Thyroid gland (tissue), 4 donors: ENCODE data around the gene BAG1. TPM values are rescaled to one million over a fixed set of nuclear protein-coding genes. Genes with fewer than 3 reads are reported as not detected.

Experiments
- DNase-seq, 2 donors: peaks; one replicate each; pipeline ENCODE4 v3.0.0-alpha.2; 2019
- H3K27ac ChIP-seq, 3 donors: fragments of 200-600 bp; sonication (generic); 1 replicate in 2 of 3; 2 replicates in 1 of 3; pipeline ENCODE4 v1.5.1; 2016 to 2019; ENCODE audit warnings: mild to moderate bottlenecking in 1 of 3, moderate library complexity in 1 of 3
- H3K27me3 ChIP-seq: fragments of 200-600 bp; sonication (generic); one replicate; pipeline ENCODE4 v1.5.1; 2019
- H3K36me3 ChIP-seq, 2 donors: fragments of 200-600 bp; sonication (generic); one replicate each; pipeline ENCODE4 v1.5.1; 2016 to 2019
- H3K4me1 ChIP-seq, 2 donors: fragments of 200-600 bp; sonication (generic); one replicate each; pipeline ENCODE4 v1.5.1; 2017 to 2019
- H3K4me3 ChIP-seq, 3 donors: fragments of 200-600 bp; sonication (generic); replicated peaks in 1 of 3; 1 replicate in 2 of 3; 2 replicates in 1 of 3; pipeline ENCODE4 v1.5.1; 2016; ENCODE audit warnings: mild to moderate bottlenecking in 1 of 3
- H3K9me3 ChIP-seq: fragments of 200-600 bp; sonication (generic); one replicate; pipeline ENCODE4 v1.5.1; 2017
- POLR2A ChIP-seq, 2 donors: fragments of 450-650 bp; IDR thresholded peaks; one replicate each; pipeline ENCODE4 v1.6.1; 2017; ENCODE audit warnings: antibody characterized with exemption in 2 of 2, mild to moderate bottlenecking in 2 of 2, moderate library complexity in 1 of 2
- WGBS, 2 donors: methylation state at CpG; one replicate each; pipeline ENCODE4 v1.1.5; 2017; 5-methylcytosine and 5-hydroxymethylcytosine counted together
- intact Hi-C: fragments of 100-400 bp; cut with DNase I; formaldehyde crosslinking; loops from one replicate; pipeline ENCODE4 v1.15.1; 2023
- total RNA-seq, 4 donors: library from RNA; depleted of rRNA; stranded (reverse); fragments of >200 nt; gene quantifications; one replicate each; pipeline ENCODE4 v1.2.3, GENCODE V29; 2016
- TF ChIP-seq, protein P1 (sequence below), 6 experiments: fragments of 200-600 bp in 3 of 6; fragments of 450-650 bp in 3 of 6; sonication (generic) in 3 of 6; IDR thresholded peaks; one replicate each; pipeline ENCODE4 v1.5.1; 2016 to 2019; ENCODE audit warnings: antibody characterized with exemption in 6 of 6, mild to moderate bottlenecking in 2 of 6, inconsistent platforms in 1 of 6, moderate library complexity in 1 of 6

Gene BAG1
- total RNA-seq: 100 to 1,000 TPM in 2 of 4 donors, 10 to 100 TPM in 2; 72.0 to 135 (median 99.3) TPM

DNA sequence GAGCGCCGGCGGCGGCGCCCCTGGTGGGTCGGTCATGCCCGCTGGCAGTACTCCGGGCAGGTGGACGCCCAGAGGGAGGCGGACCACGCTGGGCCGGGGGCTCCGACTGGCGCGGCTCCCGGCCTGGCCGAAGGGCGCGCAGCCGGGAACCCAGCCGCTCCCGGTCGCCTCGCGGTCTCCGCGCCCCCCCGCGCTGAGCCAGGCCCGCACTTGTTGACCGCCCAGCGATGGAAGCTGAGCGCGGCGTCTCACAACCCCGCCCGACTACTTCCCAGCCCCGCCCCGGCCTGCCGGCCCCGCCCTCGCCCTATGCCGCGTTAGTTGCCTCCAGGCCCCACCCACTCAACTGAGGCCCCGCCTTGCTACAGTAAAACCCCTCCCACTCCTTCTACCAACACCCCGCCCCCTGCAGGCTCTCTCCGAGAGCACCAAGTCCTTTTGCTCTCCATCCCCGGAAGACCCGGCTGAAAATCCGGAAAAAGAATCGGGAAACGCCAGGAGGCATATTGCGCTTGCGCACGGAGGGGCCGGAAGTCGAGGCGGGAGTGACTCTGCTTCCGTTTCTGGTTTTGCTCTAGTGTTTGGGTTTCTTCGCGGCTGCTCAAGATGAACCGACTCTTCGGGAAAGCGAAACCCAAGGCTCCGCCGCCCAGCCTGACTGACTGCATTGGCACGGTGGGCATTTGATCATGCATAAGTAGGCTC, at the start of gene BAG1, which contains the start of gene CHMP5:
Gene BAG1, minus strand, starts transcription at position 236 of the 705 bp plus-strand sequence.
Gene CHMP5, plus strand, starts transcription at position 577 of the 705 bp plus-strand sequence. Its CDS starts 30 bp downstream, at position 607.
- H3K36me3 ChIP-seq: peaks cover 25 to 34% of the 10 kb centered on the region in 2 donors
- H3K4me1 ChIP-seq: peaks cover 14 to 20% of the 10 kb centered on the region in 2 donors
- H3K27me3 ChIP-seq: no peaks in the 10 kb centered on the region
- H3K27ac ChIP-seq: peak within 1 kb of the TSS; percentile 63 to 89 (median 78)
- no peaks in the 10 kb centered on the region for H3K9me3 ChIP-seq
- peak within 1 kb of the TSS; percentile 76 to 79 (median 77) for H3K4me3 ChIP-seq
- WGBS, 2 donors: 0% methylated on average over 20 to 27 of the region's 67 CpGs
- peak; percentile 100 for DNase-seq
- TF ChIP-seq, protein P1, sequence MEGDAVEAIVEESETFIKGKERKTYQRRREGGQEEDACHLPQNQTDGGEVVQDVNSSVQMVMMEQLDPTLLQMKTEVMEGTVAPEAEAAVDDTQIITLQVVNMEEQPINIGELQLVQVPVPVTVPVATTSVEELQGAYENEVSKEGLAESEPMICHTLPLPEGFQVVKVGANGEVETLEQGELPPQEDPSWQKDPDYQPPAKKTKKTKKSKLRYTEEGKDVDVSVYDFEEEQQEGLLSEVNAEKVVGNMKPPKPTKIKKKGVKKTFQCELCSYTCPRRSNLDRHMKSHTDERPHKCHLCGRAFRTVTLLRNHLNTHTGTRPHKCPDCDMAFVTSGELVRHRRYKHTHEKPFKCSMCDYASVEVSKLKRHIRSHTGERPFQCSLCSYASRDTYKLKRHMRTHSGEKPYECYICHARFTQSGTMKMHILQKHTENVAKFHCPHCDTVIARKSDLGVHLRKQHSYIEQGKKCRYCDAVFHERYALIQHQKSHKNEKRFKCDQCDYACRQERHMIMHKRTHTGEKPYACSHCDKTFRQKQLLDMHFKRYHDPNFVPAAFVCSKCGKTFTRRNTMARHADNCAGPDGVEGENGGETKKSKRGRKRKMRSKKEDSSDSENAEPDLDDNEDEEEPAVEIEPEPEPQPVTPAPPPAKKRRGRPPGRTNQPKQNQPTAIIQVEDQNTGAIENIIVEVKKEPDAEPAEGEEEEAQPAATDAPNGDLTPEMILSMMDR (IDR thresholded peaks at IDR 0.05): peak in 2 of 6 experiments; percentile 2 to 22
- TF ChIP-seq POLR2A (IDR thresholded peaks at IDR 0.05): peak; percentile 64 to 87
- intact Hi-C loops: no loop called here

DNA sequence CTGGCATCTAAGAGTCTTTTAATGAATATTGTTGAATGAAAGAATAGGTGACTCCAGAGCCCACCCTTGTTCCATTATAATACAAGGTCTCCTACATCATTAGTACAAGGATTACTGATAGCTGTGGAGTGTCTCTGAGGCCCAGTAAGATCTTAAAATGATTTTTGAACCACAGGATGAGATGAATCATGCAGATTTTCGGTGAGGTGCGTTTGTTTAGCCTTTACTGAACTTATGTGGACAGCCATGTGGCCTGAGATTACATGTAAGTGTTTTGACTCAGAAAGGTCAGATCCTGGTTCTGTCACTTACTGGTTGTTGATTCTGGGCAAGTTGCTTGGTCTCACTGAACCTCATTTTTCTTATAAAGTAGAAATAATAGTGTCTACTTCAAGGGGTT, 47.4 kb upstream of the BAG1 start:
- Histone ChIP-seq H3K9me3 (no peaks in the 10 kb centered on the region), H3K4me1 (peaks cover 0 to 7% of the 10 kb centered on the region in 2 donors), H3K36me3 (peaks cover 66 to 76% of the 10 kb centered on the region in 2 donors), H3K27ac (no peak overlapping the region), H3K27me3 (no peaks in the 10 kb centered on the region), H3K4me3 (no peak overlapping the region)
- TF ChIP-seq, protein P1 (IDR thresholded peaks at IDR 0.05): no peak
- no peak for TF ChIP-seq POLR2A (IDR thresholded peaks at IDR 0.05)
- WGBS, 2 donors: 89 to 91% methylated on average over 2 of the region's 2 CpGs
- DNase-seq: no peak
- intact Hi-C loops: no loop called here

DNA sequence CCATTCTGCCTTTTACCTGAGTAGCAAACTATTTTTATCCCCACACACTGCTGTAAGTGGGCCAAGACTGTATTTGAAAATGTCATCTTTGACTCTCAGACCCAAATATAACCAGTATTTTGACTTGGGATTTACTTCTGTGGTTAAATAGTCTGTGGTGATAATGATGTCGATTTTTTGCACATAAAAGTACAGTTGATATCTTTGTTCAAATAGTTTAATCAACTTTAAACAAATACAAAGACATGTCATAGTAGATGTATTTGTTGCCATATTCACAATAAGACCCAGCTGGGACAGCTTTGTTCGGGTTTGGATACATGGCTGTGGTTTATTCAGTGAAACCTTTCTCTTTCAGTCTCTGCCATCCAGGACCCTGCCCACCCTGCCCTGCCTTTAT, 46.2 kb upstream of the BAG1 start:
- no peak overlapping the region for H3K4me3 ChIP-seq
- H3K4me1 ChIP-seq: no peaks in the 10 kb centered on the region
- no peak for DNase-seq
- no peak overlapping the region for H3K27ac ChIP-seq
- 91 to 95% methylated on average over 2 of the region's 2 CpGs for WGBS, 2 donors
- H3K36me3 ChIP-seq: peaks cover 75 to 89% of the 10 kb centered on the region in 2 donors
- no peaks in the 10 kb centered on the region for H3K9me3 ChIP-seq
- TF ChIP-seq, protein P1 (IDR thresholded peaks at IDR 0.05): no peak
- no peak for TF ChIP-seq POLR2A (IDR thresholded peaks at IDR 0.05)
- H3K27me3 ChIP-seq: no peaks in the 10 kb centered on the region
- intact Hi-C loops: no loop called here

DNA sequence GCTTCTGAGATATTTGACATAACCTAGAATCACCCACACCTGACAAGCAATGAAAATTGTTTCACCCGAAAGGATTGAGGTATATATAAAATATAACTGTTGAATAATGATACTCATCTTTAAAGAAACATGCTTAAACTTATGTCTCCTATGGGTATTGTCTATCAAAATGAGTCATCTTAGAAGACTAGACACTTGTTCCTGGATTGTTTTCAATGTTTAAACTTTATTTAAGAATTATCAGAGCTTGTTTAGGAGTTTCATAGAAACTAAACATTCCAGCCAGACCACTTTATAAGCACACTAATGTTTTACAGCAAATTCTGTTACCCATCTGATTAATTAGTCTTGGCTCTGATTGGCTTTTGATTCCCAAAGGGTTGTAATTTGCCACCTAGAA, 45.4 kb upstream of the BAG1 start:
- Histone ChIP-seq H3K4me1 (no peaks in the 10 kb centered on the region), H3K27ac (no peak overlapping the region), H3K9me3 (no peaks in the 10 kb centered on the region), H3K36me3 (peaks cover 77 to 90% of the 10 kb centered on the region in 2 donors), H3K4me3 (no peak overlapping the region), H3K27me3 (no peaks in the 10 kb centered on the region)
- intact Hi-C loops: no loop called here
- TF ChIP-seq POLR2A (IDR thresholded peaks at IDR 0.05): no peak
- TF ChIP-seq, protein P1 (IDR thresholded peaks at IDR 0.05): no peak
- no peak for DNase-seq
- WGBS, 2 donors: 81 to 98% methylated on average over 1 of the region's 1 CpG

DNA sequence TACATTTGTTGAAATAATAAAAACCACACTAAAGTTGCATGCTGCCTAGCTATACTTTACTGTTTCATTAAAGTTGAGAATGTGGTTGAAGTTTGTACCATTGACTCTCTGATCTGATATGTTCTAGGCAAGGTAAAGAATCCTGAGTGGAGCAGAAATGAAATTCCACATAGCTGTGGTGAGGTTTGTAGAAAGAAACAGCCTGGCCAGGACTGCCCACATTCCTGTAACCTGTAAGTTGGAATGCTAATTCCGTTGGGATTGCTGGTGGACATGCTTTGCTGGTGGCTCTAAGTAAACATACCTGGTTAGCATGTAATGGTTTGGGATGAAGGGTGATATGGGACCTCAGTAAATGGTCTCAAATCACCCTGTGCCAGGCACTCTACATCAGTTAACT, 42.6 kb upstream of the BAG1 start:
- H3K4me1 ChIP-seq: no peaks in the 10 kb centered on the region
- no peaks in the 10 kb centered on the region for H3K9me3 ChIP-seq
- H3K4me3 ChIP-seq: no peak overlapping the region
- 74 to 96% methylated on average over 1 of the region's 1 CpG for WGBS, 2 donors
- no peak overlapping the region for H3K27ac ChIP-seq
- no peak for TF ChIP-seq POLR2A (IDR thresholded peaks at IDR 0.05)
- TF ChIP-seq, protein P1 (IDR thresholded peaks at IDR 0.05): no peak
- intact Hi-C loops: no loop called here
- DNase-seq: no peak
- H3K36me3 ChIP-seq: peaks cover 86 to 89% of the 10 kb centered on the region in 2 donors
- no peaks in the 10 kb centered on the region for H3K27me3 ChIP-seq
